HS-5 (cell line): ENCODE measurements around the gene PRPF8.
"Not testable (repeated sequence)": the region's sequence is repeated elsewhere in the genome, so short reads cannot be mapped to it uniquely, and the experiment has no call there.

Experiments
- DNase-seq: peaks from one replicate; pipeline ENCODE4 v3.0.0-alpha.2; 2012; ENCODE audit warnings: low read depth

Gene PRPF8

GRCh38 chr17:1716076-1716911 is 31.6 kb upstream of the PRPF8 start:
- peak; percentile 99 for DNase-seq

DNA sequence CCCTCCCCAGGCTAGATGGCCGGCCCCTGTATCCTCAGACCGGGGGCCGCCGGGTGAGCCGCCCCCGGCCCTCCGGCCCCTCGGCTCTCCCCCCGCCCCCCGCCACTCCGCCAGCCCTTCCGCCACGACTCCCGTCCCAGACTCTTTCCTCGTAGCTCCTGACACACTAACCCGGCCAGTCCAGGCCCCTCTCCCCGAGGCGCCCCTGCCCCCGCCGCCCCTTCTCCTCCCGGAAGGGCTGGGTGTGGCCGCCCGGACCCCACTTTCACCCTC is 31.1 kb upstream of the PRPF8 start:
- DNase-seq = no peak

DNA sequence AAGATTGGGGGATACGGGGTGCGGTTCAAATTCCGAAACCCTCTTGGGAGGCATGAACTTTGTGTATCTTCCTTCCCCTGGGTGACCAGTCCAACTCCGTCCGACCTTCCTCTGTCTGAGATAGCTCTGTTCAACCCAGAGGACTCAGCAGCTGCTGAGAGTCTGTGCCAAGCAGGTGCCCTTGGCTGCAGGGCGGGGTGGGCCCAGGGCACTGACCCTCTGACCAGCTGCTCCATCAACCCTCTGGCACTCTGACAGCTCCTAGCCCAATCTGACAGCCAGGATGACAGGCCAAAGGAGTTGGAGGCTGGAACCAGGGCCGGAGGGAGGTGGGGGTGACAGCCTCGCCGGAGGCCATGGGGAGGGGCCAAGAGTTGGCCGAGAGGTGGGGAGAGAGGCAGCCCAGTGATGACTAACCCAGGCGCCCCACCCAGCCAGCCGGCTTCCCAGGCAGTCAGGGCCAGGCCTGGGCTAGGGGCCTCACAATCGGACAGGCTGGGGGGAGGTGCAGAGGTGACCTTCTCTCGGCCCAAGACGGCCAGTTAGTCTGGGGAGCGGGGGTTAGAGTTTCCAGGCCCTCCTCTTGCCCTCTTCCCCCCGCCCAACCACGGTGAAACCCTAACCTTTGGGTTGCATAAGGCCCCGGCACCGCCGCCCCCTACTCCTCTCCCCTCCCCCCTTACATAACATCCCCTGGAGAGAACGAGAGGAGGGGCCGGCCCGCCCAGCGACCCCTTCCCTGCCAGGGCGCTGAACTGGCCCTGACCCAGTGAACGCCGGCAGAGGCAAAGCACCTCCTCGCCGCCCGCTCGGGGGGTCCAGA is 30.5 kb upstream of the PRPF8 start:
- peak; percentile 91 for DNase-seq

DNA sequence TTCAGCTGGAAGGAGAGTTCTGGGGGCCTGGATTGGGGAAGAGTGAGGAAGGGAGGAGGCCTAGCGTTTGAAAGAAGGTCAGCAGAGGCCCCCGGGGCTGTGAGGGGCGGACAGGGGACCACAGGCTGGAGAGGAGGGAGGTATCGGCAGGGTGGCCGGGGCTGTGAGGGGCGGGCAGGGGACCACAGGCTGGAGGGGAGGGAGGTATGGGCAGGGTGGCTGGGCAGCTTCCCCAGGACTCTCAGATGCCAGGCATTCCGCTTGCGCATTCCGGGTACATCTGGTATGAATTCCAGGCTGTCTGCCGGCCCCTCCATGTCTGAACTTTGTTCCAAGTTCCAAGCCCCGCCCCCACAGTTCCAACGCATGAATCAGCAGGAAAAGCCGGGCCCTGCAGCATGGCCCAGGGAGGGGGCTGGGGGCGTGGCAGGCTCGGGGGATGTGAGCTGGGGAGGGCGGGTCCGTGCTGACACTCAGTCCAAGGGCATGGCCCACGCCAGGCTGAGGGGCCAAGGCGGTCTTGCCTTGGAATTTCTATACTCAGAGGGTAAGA is 29.8 kb upstream of the PRPF8 start:
- no peak for DNase-seq

- DNase-seq = no peak
These were observed 29.3 kb upstream of the PRPF8 start for GRCh38 chr17:1713878-1714426.

- DNase-seq = no peak
These were observed 28.7 kb upstream of the PRPF8 start for GRCh38 chr17:1713160-1713877.

DNA sequence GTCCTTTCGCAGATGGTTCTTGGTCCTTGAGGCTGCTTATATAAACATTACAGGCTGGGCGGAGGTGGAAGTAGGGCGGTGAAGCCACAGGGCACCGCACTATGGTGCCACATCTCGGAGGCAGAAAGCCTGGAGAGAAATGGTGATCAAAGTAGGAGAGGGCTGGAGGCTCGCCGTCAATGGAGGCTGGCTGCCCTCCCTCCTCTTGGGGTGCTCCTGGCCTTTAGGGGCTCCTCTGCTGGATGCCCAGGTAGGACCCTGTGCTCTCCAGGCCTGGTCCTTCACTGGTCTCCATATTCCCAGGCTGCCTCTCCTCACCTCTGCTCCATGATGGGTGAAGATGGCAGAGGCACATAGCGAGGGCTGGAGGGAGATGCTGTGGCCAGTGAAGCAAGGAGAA is 27.6 kb upstream of the PRPF8 start:
- no peak for DNase-seq

DNA sequence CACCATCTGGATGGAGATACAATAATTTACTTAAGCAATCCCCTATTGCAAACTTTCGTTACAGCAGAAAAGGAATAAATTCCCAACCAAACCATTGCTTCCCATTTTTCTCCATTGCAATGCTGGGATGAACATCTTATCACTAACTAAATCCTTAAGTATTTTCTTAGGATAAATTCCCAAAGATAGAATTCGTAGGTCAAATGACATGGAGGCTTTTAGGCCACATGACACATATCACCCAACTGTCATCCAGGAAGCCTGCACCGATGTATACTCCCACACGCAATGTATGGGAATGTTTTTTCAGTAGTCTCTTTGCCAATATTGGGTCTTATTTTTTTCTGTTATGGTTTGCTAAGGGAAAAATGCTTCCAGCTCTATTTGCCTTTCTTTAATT is 27.1 kb upstream of the PRPF8 start:
- no peak for DNase-seq

DNA sequence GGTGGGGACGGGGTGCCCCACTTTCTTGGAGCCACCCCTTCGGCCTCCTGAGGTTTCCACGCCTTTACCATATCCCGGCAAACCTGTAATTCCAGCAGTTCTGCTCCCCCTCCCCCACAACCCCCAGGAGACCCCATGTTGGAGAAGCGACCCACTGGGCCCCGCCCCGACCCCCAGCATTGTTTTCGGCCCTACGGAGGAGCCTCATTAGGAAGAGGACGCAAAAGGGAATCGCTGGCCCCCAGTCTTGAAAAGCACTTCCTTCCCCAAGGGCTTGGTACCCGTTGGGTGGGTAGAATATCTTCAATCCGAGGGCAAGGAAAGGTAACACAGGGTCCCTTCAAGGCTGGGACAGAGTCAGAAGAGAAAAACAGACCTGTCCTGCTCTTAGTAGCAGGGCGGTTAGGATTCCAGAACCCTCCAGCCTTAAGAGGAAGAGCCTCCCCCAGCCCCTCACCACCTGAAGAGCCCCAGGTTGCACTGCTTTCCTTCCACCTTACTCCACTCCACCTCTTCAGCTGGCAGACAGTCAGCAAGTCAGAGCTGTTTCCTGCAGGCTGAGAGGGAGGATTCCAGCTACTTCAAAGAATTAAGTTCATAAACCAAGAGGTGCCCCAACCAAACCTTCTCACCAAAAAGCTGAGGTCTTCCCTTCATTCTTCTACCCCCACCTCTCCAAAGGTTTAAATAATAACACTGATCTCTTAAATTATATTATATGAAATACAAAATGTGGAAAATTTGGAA is 26.3 kb upstream of the PRPF8 start:
- no peak for DNase-seq

- DNase-seq = no peak
These were observed 25.5 kb upstream of the PRPF8 start, which contains the start of gene TLCD2 for GRCh38 chr17:1709971-1710806. Gene TLCD2, minus strand, starts transcription at chr17:1710377. Its CDS starts 135 bp downstream, at chr17:1710242.

DNA sequence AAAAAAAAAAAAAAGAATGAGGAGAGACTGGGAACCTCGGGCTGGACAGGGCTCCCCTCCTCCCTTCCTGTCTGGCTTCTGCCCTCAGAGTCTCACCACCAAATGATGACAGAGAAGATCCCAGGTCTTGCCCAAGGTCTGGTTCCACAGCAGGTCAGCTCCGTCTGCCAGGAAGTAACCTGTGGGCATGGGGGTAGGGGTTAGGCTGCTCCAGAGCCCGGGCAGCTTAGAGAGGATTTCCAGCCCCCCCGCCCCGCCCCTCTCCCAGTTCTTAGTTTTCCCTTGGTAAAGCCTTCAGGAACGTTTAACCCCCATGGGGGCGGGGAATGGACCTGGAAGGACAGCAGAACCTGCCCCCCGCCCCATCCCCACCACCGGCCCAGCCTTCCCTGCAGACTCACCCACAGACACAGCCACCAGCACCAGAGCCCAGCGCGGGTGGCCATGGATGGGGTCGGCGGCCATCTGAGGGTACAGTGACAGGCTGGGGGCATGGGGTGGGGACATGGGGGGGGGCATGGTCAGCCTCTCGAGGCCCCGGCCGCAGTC is 24.8 kb upstream of the PRPF8 start:
- no peak for DNase-seq

- not testable (repeated sequence) for DNase-seq
These were observed 24.2 kb upstream of the PRPF8 start for GRCh38 chr17:1708791-1709346.

DNA sequence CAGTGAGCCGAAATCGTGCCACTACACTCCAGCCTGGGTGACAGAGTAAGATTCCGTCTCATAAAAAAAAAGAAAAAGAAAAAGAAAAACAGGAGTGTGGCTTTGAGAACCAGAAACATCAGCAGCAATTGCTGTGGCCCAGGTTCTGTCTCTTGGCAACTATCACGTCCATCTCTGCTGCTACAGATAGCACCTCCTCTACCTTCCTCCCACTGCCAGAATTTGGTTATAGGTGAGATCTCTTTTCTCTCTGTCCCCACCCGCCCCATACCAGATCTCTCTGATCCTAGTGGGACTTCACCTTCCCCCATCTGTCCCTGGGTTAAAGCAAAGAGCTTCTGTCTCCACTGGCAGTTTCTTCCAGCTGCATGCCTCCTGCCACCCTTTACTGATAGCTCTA is 22.4 kb upstream of the PRPF8 start:
- no peak for DNase-seq

- no peak for DNase-seq
These were observed 20.3 kb upstream of the PRPF8 start for GRCh38 chr17:1705004-1705403.

- DNase-seq = no peak
These were observed 18.4 kb upstream of the PRPF8 start for GRCh38 chr17:1703063-1703462.

- DNase-seq = not testable (repeated sequence)
These were observed 15.2 kb upstream of the PRPF8 start for GRCh38 chr17:1699891-1700290.

GRCh38 chr17:1697681-1698080 is 13.0 kb upstream of the PRPF8 start:
- DNase-seq = no peak

- no peak for DNase-seq
These were observed 10.7 kb upstream of the PRPF8 start for GRCh38 chr17:1695365-1695764.

DNA sequence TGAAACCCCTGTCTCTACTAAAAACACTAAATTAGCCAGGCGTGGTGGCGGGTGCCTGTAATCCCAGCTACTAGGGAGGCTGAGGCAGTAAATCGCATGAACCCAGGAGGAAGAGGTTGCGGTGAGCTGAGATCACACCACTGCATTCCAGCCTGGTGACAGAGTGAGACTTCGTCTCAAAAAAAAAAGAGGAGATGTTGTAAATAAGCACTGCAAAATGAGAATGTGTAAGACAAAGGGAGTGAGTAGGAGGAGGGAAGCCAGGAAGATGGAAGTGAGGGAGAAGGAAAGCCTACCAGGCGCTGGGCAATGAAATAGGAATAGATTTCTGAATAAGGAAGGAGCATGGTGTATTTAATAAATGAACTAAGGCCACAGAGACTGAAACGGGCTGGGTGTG is 8.7 kb upstream of the PRPF8 start:
- no peak for DNase-seq
